ENCODE data around the gene NKAIN2.

DNA sequence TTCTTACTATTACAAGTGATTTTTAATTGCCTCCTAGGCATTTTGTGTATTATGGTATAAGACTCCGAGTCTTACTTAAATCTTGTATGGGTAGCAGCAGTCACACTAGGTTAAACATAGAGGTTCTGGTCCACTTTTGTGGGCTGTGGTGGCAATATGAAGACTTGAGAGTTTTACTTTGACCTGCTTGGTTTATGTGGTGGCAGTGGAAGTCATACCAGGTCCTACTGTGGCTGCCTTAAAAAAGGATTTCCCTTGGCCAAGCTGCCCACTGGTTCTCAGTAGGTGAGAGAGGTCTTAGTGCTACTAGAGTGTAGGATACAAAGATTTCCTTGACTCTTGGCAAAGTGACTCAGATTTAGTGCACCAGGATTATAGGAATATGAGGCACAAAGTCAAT lies 44.2 kb upstream of the NKAIN2 start:
- TF ChIP-seq, protein P1, sequence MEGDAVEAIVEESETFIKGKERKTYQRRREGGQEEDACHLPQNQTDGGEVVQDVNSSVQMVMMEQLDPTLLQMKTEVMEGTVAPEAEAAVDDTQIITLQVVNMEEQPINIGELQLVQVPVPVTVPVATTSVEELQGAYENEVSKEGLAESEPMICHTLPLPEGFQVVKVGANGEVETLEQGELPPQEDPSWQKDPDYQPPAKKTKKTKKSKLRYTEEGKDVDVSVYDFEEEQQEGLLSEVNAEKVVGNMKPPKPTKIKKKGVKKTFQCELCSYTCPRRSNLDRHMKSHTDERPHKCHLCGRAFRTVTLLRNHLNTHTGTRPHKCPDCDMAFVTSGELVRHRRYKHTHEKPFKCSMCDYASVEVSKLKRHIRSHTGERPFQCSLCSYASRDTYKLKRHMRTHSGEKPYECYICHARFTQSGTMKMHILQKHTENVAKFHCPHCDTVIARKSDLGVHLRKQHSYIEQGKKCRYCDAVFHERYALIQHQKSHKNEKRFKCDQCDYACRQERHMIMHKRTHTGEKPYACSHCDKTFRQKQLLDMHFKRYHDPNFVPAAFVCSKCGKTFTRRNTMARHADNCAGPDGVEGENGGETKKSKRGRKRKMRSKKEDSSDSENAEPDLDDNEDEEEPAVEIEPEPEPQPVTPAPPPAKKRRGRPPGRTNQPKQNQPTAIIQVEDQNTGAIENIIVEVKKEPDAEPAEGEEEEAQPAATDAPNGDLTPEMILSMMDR (conservative IDR thresholded peaks at IDR 0.05; ENCODE audit: low read depth, low read length): no peak
- TF ChIP-seq EZH2 (IDR thresholded peaks at IDR 0.05; ENCODE audit: borderline replicate concordance, low read depth, low read length, poor library complexity, severe bottlenecking): no peak
